Esophagus muscularis mucosa (tissue), 4 donors: ENCODE results near the gene LRFN2. TPM values are rescaled to one million over a fixed set of nuclear protein-coding genes. Genes with fewer than 3 reads are reported as not detected.

ENCODE experiments used
- DNase-seq: peaks from one replicate; pipeline ENCODE4 v3.0.0-alpha.2; 2017; ENCODE audit errors: extremely low spot score
- H3K27ac ChIP-seq, 4 donors: fragments of 200-600 bp; sonication (generic); replicated peaks in 1 of 4; 1 replicate in 3 of 4; 2 replicates in 1 of 4; pipeline ENCODE4 v1.5.1; 2016 to 2019; ENCODE audit warnings: mild to moderate bottlenecking in 1 of 4
- H3K27me3 ChIP-seq, 4 donors: fragments of 200-600 bp; sonication (generic); one replicate each; pipeline versions ENCODE4 v1.5.1 to v1.6.0; 2016 to 2019
- H3K36me3 ChIP-seq, 4 donors: fragments of 200-600 bp; sonication (generic); one replicate each; pipeline ENCODE4 v1.5.1; 2016 to 2019
- H3K4me1 ChIP-seq, 4 donors: fragments of 200-600 bp; sonication (generic); one replicate each; pipeline ENCODE4 v1.5.1; 2016 to 2019
- H3K4me3 ChIP-seq, 4 donors: fragments of 200-600 bp; sonication (generic); 1 replicate in 2 of 4; 2 replicates in 2 of 4; pipeline ENCODE4 v1.5.1; 2016 to 2019; ENCODE audit warnings: mild to moderate bottlenecking in 4 of 4, moderate library complexity in 1 of 4
- H3K9me3 ChIP-seq, 4 donors: fragments of 200-600 bp; sonication (generic); 1 replicate in 3 of 4; 2 replicates in 1 of 4; pipeline ENCODE4 v1.5.1; 2016 to 2019
- EP300 ChIP-seq: sonication (generic); formaldehyde crosslinking; IDR thresholded peaks from one replicate; pipeline ENCODE4 v1.6.1; 2017; ENCODE audit warnings: antibody characterized with exemption
- POLR2A ChIP-seq: fragments of 450-650 bp; IDR thresholded peaks from one replicate; pipeline ENCODE4 v1.6.1; 2017; ENCODE audit warnings: antibody characterized with exemption, moderate library complexity, mild to moderate bottlenecking, low read depth
- POLR2AphosphoS5 ChIP-seq, 2 donors: sonication (generic); formaldehyde crosslinking; IDR thresholded peaks; one replicate each; pipeline ENCODE4 v1.6.1; 2017; ENCODE audit warnings: antibody characterized with exemption in 2 of 2
- WGBS: methylation state at CpG from one replicate; pipeline ENCODE4 v1.1.5; 2018; 5-methylcytosine and 5-hydroxymethylcytosine counted together
- intact Hi-C: fragments of 100-400 bp; cut with DNase I; formaldehyde crosslinking; loops from one replicate; pipeline ENCODE4 v1.15.1; 2023
- total RNA-seq, 4 donors: library from RNA; depleted of rRNA; stranded (reverse); fragments of >200 nt; gene quantifications; one replicate each; pipeline versions ENCODE4 v1.1.0 to v1.2.1, GENCODE V29; 2016
- TF ChIP-seq, protein P1 (sequence below), 3 experiments: fragments of 200-600 bp in 2 of 3; fragments of 450-650 bp in 1 of 3; sonication (generic) in 2 of 3; IDR thresholded peaks; one replicate each; pipeline ENCODE4 v1.5.1; 2017 to 2019; ENCODE audit warnings: antibody characterized with exemption in 3 of 3, mild to moderate bottlenecking in 2 of 3, moderate library complexity in 1 of 3

Gene LRFN2
- total RNA-seq, 4 donors from 2014 or later, result 0.11 TPM; not detected in 3

DNA sequence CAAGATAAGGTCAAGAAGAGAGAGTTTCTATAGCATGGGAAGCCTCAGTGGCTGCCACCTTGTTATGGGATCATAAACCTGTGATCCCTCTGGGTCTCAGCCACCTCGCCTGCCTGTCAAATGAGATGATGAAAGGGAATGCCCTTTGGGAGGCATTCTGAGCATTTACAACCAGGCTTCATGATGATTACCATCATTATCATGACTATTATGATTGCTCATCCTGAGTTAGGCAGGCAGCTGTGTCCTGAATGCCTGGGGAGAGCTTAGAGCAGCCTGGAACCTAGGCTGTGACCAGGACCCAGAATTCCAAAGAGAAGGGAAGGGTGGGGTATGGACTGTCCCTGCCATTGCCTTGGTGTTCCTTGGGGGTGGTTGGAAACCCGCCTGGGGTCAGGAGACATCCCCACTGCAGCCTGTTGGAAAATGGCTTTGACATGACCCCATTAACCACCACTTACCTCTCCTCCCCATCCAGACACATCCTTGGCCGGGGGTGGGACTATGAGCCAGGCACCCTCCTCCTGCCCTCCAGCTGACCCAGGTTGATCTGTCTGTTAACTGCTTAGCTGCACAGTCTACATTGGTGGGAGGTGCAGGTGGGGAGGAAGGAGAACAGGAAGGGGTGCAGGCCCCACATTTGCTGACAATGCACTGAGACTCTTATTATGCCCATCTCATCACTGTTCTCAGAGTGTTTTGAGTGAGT lies 51.9 kb downstream of the LRFN2 start:
- H3K27me3 ChIP-seq, result peaks cover 0 to 12% (median 0%) of the 10 kb centered on the region in 4 donors
- no peaks in the 10 kb centered on the region for H3K36me3 ChIP-seq
- H3K4me3 ChIP-seq, result no peak overlapping the region
- intact Hi-C loops, result no loop called here
- DNase-seq, result no peak
- TF ChIP-seq POLR2AphosphoS5 (IDR thresholded peaks at IDR 0.05), result no peak
- no peak for TF ChIP-seq POLR2A
- no peak for TF ChIP-seq EP300
- TF ChIP-seq, protein P1, sequence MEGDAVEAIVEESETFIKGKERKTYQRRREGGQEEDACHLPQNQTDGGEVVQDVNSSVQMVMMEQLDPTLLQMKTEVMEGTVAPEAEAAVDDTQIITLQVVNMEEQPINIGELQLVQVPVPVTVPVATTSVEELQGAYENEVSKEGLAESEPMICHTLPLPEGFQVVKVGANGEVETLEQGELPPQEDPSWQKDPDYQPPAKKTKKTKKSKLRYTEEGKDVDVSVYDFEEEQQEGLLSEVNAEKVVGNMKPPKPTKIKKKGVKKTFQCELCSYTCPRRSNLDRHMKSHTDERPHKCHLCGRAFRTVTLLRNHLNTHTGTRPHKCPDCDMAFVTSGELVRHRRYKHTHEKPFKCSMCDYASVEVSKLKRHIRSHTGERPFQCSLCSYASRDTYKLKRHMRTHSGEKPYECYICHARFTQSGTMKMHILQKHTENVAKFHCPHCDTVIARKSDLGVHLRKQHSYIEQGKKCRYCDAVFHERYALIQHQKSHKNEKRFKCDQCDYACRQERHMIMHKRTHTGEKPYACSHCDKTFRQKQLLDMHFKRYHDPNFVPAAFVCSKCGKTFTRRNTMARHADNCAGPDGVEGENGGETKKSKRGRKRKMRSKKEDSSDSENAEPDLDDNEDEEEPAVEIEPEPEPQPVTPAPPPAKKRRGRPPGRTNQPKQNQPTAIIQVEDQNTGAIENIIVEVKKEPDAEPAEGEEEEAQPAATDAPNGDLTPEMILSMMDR (IDR thresholded peaks at IDR 0.05), result no peak
- 70% methylated on average over 2 of the region's 3 CpGs for WGBS
- no peaks in the 10 kb centered on the region for H3K9me3 ChIP-seq
- H3K4me1 ChIP-seq, result no peaks in the 10 kb centered on the region
- H3K27ac ChIP-seq, result no peak overlapping the region

DNA sequence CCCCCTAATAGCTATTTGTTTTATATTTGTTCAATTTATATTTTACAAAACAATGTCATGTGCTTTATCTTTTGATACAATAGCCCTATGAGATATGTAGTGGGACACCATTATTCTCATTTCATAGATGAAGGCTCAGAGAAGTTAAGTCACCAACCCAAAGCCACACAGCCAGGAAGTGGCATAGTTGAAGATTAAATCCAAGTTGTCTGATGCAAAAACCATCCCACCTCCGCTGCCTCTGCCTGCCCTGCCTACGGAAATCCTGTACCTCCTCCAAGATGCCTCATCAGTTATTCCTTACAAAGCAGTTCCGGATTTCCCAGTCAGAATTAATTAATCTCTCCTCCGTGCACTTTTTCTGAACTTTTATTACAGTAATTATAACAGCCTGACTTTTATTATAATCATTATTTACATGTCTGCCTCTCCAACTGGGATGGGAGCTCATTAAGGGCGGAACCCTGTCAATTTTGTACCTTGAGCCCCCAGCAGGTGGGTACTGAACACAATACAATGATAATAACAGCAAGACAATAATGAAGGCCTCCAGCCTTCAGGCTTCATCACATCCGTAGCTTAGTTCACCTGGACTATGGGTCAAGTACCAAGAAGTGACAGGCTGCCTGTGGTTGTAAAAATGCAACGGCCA lies 54.7 kb downstream of the LRFN2 start:
- H3K4me3 ChIP-seq, result no peak overlapping the region
- no peak for DNase-seq
- H3K4me1 ChIP-seq, result no peaks in the 10 kb centered on the region
- no peak overlapping the region for H3K27ac ChIP-seq
- WGBS, result 89% methylated on average over 7 of the region's 7 CpGs
- no peaks in the 10 kb centered on the region for H3K36me3 ChIP-seq
- H3K9me3 ChIP-seq, result no peaks in the 10 kb centered on the region
- intact Hi-C loops, result no loop called here
- TF ChIP-seq EP300 (no peak), POLR2A (no peak), POLR2AphosphoS5 (IDR thresholded peaks at IDR 0.05) (no peak)
- TF ChIP-seq, protein P1 (IDR thresholded peaks at IDR 0.05), result no peak
- H3K27me3 ChIP-seq, result peaks cover 0 to 2% (median 0%) of the 10 kb centered on the region in 4 donors

DNA sequence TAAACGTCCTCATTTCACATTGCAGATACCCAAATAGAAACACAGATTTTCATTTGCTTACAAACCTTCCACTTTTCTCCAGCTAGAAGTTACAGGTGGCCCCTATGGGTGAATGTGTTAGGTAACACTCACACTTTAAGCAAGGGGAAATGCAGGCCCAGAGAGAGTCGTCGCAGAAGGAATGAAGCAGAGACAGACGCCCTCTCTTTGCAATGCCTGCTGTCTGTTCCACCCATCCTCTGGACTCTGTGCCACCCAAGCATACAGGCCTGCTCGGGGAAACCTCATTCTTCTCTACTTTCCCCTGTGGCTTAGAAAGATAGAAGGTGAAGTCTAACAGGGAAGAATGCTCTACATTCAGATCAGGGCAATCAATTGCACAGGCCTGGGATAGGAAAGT lies 57.2 kb downstream of the LRFN2 start:
- intact Hi-C loops, result no loop called here
- no peaks in the 10 kb centered on the region for H3K36me3 ChIP-seq
- DNase-seq, result no peak
- no peak overlapping the region for H3K27ac ChIP-seq
- TF ChIP-seq POLR2A (no peak), POLR2AphosphoS5 (IDR thresholded peaks at IDR 0.05) (no peak)
- no peak overlapping the region for H3K4me3 ChIP-seq
- no peaks in the 10 kb centered on the region for H3K9me3 ChIP-seq
- H3K27me3 ChIP-seq, result no peaks in the 10 kb centered on the region
- 80% methylated on average over 5 of the region's 5 CpGs for WGBS
- H3K4me1 ChIP-seq, result no peaks in the 10 kb centered on the region

DNA sequence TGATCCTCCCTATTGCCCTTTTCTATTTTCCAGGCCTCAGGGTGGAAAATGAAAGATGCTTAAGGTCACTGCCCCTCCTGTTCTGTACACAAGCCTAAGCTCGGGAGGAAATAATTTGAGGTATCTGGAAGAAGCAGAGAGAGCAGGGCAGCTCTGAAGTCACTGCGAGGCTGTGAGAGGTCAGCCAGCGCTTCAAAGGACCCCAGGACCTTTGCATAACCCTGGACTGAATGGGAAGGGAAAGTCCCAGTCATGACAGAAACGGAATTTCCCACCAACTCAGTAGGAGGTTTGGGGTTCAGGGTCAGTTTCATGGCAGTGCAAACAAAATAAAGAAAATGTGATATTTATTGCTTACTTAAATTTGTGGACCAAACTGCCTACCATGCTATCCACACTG lies 58.1 kb downstream of the LRFN2 start:
- no peak overlapping the region for H3K4me3 ChIP-seq
- 91% methylated on average over 4 of the region's 4 CpGs for WGBS
- no peak overlapping the region for H3K27ac ChIP-seq
- intact Hi-C loops, result no loop called here
- H3K36me3 ChIP-seq, result no peaks in the 10 kb centered on the region
- TF ChIP-seq EP300 (no peak), POLR2AphosphoS5 (IDR thresholded peaks at IDR 0.05) (no peak), POLR2A (no peak)
- TF ChIP-seq, protein P1 (IDR thresholded peaks at IDR 0.05), result no peak
- no peaks in the 10 kb centered on the region for H3K9me3 ChIP-seq
- H3K4me1 ChIP-seq, result no peaks in the 10 kb centered on the region
- DNase-seq, result no peak
- no peaks in the 10 kb centered on the region for H3K27me3 ChIP-seq

DNA sequence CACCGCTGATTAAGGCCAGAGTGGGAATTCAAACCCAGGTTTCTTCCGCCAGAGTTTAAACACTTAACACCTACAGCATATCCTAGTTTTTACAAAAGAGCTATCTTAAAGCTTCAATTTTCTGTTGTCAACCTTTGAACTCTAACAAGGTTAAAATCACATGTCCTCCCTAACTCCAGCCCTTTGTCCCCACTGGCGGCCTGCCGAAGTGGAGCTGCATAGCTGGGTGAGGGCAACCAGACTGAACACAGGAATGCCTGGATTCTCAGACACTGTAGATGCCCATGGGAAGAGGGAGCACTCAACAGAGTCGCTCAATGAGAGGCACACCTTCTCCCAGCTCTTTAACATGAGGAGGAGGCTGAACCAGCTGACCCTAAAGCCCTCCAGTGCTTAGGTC lies 59.1 kb downstream of the LRFN2 start:
- DNase-seq, result no peak
- Histone ChIP-seq H3K36me3 (no peaks in the 10 kb centered on the region), H3K4me1 (no peaks in the 10 kb centered on the region), H3K9me3 (no peaks in the 10 kb centered on the region), H3K27me3 (no peaks in the 10 kb centered on the region), H3K27ac (no peak overlapping the region), H3K4me3 (no peak overlapping the region)
- intact Hi-C loops, result no loop called here
- 78% methylated on average over 4 of the region's 5 CpGs for WGBS
- no peak for TF ChIP-seq EP300
- TF ChIP-seq POLR2AphosphoS5 (IDR thresholded peaks at IDR 0.05), result no peak
